Suprapubic skin (tissue), 3 donors: ENCODE results near the gene SYNE2.

Experiments
- CTCF ChIP-seq, 2 donors: fragments of 200-600 bp in 1 of 2; fragments of 450-650 bp in 1 of 2; sonication (generic) in 1 of 2; IDR thresholded peaks; one replicate each; pipeline ENCODE4 v1.5.1; 2016 to 2019; ENCODE audit warnings: antibody characterized with exemption in 2 of 2, mild to moderate bottlenecking in 1 of 2, moderate library complexity in 1 of 2
- POLR2A ChIP-seq, 2 donors: fragments of 450-650 bp; IDR thresholded peaks; one replicate each; pipeline ENCODE4 v1.6.1; 2017; ENCODE audit warnings: antibody characterized with exemption in 2 of 2, mild to moderate bottlenecking in 2 of 2, moderate library complexity in 2 of 2

DNA sequence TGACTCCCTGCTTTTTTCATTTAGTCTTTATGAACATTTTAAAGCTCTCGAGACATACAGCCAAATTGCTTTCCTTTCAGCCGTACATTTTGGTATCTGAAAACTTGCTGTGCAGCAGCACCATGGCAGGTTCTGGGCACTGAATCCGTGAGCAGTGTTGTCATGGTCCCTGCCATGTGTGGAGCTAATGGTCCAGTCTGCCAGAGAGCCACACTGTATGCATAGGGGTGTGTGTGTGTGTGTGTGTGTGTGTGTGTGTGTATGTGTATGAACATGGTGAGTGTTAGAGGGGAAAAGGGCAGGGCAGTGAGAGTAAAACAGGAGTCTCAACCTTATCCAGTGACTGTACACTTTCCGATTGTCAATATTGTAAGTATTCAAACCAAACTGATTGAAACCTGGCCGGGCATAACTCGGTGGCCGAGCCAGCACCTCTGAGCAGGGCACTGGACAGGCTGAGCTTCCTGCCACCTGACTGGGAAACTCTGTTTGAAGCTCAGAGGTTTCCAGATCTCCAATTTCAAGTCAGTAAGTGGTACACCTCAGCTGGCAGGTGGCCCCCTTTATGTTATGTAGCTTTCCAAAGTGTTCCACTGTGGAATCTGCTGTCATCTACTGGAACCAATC is 331.4 kb downstream of the SYNE2 start:
- TF ChIP-seq CTCF (IDR thresholded peaks at IDR 0.05), result no peak
- TF ChIP-seq POLR2A (IDR thresholded peaks at IDR 0.05), result no peak
